B cell (primary cell): ENCODE results near the gene CENPL. TPM values are rescaled to one million over a fixed set of nuclear protein-coding genes. Genes with fewer than 3 reads are reported as not detected.

Experiments
- ATAC-seq: fragments of 200-7000 bp; cut with Tn5 transposase; one replicate; pipeline ENCODE4 v1.10.0; 2021; ENCODE audit warnings: low read depth, mild to moderate bottlenecking, moderate number of reproducible peaks, moderate library complexity
- CTCF ChIA-PET: fragments of 350-600 bp; sonication (Branson Sonifier 250); formaldehyde crosslinking; loops from one replicate; lab custom pipeline; 2021; ENCODE audit warnings: antibody characterized with exemption, inconsistent platforms; lab: Charles Lee
- POLR2A ChIA-PET: fragments of 350-600 bp; sonication (Branson Sonifier 250); formaldehyde crosslinking; loops from one replicate; lab custom pipeline; 2021; ENCODE audit warnings: antibody characterized with exemption; lab: Charles Lee
- DNase-seq: peaks from one replicate; pipeline ENCODE4 v3.0.0; 2013
- H2AFZ ChIP-seq: 2 replicates; pipeline ENCODE4 v1.6.1; 2012; ENCODE audit warnings: mild to moderate bottlenecking, low read depth, low read length; ENCODE audit not compliant: insufficient read depth, poor library complexity, severe bottlenecking
- H3K27ac ChIP-seq, 2 donors: 1 replicate in 1 of 2; 2 replicates in 1 of 2; pipeline ENCODE4 v1.5.1; 2012 to 2013; ENCODE audit warnings: low read length in 2 of 2, mild to moderate bottlenecking in 2 of 2, moderate library complexity in 1 of 2
- H3K27me3 ChIP-seq, 4 experiments: fragments of 200-600 bp in 1 of 4; sonication (generic) in 1 of 4; replicated peaks in 1 of 4; 1 replicate in 2 of 4; 2 replicates in 2 of 4; pipeline versions ENCODE4 v1.6.1 to v1.7.0; 2013 to 2016; ENCODE audit warnings: low read length in 3 of 4, mild to moderate bottlenecking in 2 of 4, mixed read lengths in 1 of 4, moderate library complexity in 1 of 4; ENCODE audit not compliant: insufficient read depth in 4 of 4, control insufficient read depth in 3 of 4; ENCODE audit errors: control extremely low read depth in 1 of 4
- H3K36me3 ChIP-seq, 2 experiments: replicated peaks in 1 of 2; 1 replicate in 1 of 2; 2 replicates in 1 of 2; pipeline versions ENCODE4 v1.6.1 to v1.7.1; 2013; ENCODE audit warnings: low read length in 1 of 2; ENCODE audit not compliant: insufficient read depth in 2 of 2, control insufficient read depth in 1 of 2; ENCODE audit errors: control extremely low read depth in 1 of 2, extremely low read depth in 1 of 2
- H3K4me1 ChIP-seq, 2 donors: fragments of 200-600 bp in 1 of 2; sonication (generic) in 1 of 2; 1 replicate in 1 of 2; 2 replicates in 1 of 2; pipeline versions ENCODE4 v1.5.1 to v1.6.1; 2013 to 2017; ENCODE audit warnings: low read length in 2 of 2; ENCODE audit not compliant: control insufficient read depth in 2 of 2, insufficient read depth in 2 of 2
- H3K4me2 ChIP-seq: replicated peaks from 2 replicates; pipeline ENCODE3; 2012; ENCODE audit warnings: mild to moderate bottlenecking, low read depth, low read length; ENCODE audit not compliant: poor library complexity, severe bottlenecking
- H3K4me3 ChIP-seq, 5 experiments: fragments of 200-600 bp in 1 of 5; sonication (generic) in 1 of 5; 1 replicate in 3 of 5; 2 replicates in 2 of 5; pipeline versions ENCODE4 v1.5.1 to v1.7.0; 2011 to 2016; ENCODE audit warnings: low read length in 4 of 5, mild to moderate bottlenecking in 4 of 5, low read depth in 2 of 5, control low read depth in 1 of 5, moderate library complexity in 1 of 5; ENCODE audit not compliant: insufficient read depth in 1 of 5; ENCODE audit errors: control extremely low read depth in 1 of 5, extremely low read depth in 1 of 5
- H3K79me2 ChIP-seq: fragments of 200-600 bp; sonication (generic); one replicate; pipeline ENCODE4 v1.6.0; 2016; ENCODE audit warnings: low read length; ENCODE audit not compliant: control insufficient read depth, insufficient read depth
- H3K9ac ChIP-seq: fragments of 200-600 bp; sonication (generic); 2 replicates; pipeline ENCODE4 v1.6.1; 2017; ENCODE audit warnings: mild to moderate bottlenecking, low read length, moderate library complexity
- H3K9me3 ChIP-seq, 3 donors: one replicate each; pipeline versions ENCODE4 v1.6.1 to v1.7.1; 2013; ENCODE audit warnings: low read length in 2 of 3; ENCODE audit not compliant: control insufficient read depth in 2 of 3, insufficient read depth in 1 of 3; ENCODE audit errors: control extremely low read depth in 1 of 3
- H4K20me1 ChIP-seq: 2 replicates; pipeline ENCODE4 v1.6.0; 2012; ENCODE audit warnings: mild to moderate bottlenecking, low read length; ENCODE audit not compliant: insufficient read depth, control insufficient read depth, poor library complexity, severe bottlenecking
- H3K27ac Mint-ChIP-seq: one replicate; pipeline ENCODE4 v1.8.0; 2021; ENCODE audit warnings: mixed read lengths
- H3K27me3 Mint-ChIP-seq: one replicate; pipeline ENCODE4 v1.8.0; 2021; ENCODE audit warnings: mixed read lengths
- H3K4me1 Mint-ChIP-seq: one replicate; pipeline ENCODE4 v1.8.0; 2021; ENCODE audit warnings: mixed read lengths
- H3K4me3 Mint-ChIP-seq: one replicate; pipeline ENCODE4 v1.8.0; 2021; ENCODE audit warnings: mixed read lengths
- H3K9me3 Mint-ChIP-seq: one replicate; pipeline ENCODE4 v1.8.0; 2022; ENCODE audit warnings: mixed read lengths; ENCODE audit not compliant: insufficient read depth
- CTCF ChIP-seq: fragments of 200-600 bp; IDR thresholded peaks from one replicate; pipeline ENCODE4 v1.8.0; 2022; ENCODE audit warnings: antibody characterized with exemption, mild to moderate bottlenecking
- EZH2 ChIP-seq: IDR thresholded peaks from 2 replicates; pipeline ENCODE4 v1.6.1; 2012; ENCODE audit warnings: borderline replicate concordance, low read depth, mild to moderate bottlenecking, moderate library complexity, low read length; ENCODE audit not compliant: insufficient read depth, poor library complexity, severe bottlenecking
- WGBS: methylation state at CpG from one replicate; pipeline ENCODE4 v1.1.5; 2013; ENCODE audit warnings: missing lambda C conversion rate; ENCODE audit not compliant: insufficient coverage; 5-methylcytosine and 5-hydroxymethylcytosine counted together
- intact Hi-C: fragments of 100-400 bp; cut with micrococcal nuclease; formaldehyde crosslinking; loops from one replicate; pipeline ENCODE4 v1.10.0; 2022
- polyA plus RNA-seq: library from polyadenylated mRNA; depleted of rRNA; stranded (reverse); fragments of >200 nt; gene quantifications from 2 replicates; pipeline ENCODE4 v1.2.3, GENCODE V29; 2012
- total RNA-seq, 2 donors: library from RNA; stranded (reverse); fragments of 120-200 nt in 1 of 2; gene quantifications; 1 replicate in 1 of 2; 2 replicates in 1 of 2; pipeline versions ENCODE4 v1.2.3 to v1.2.4, GENCODE V29; 2013 to 2022

The CENPL gene
- total and polyA plus RNA-seq, 2 donors (not counting 1 experiment from before 2014, with no cell fraction given) = 3.2 to 9.7 TPM

GRCh38 chr1:173864179-173864867, 39.6 kb upstream of the CENPL start:
- Mint-ChIP-seq H3K4me1 (peaks cover 49% of the 10 kb centered on the region), H3K27me3 (no peaks in the 10 kb centered on the region), H3K27ac (peak overlapping the region; percentile 54), H3K4me3 (peak overlapping the region; percentile 17), H3K9me3 (no peaks in the 10 kb centered on the region)
- H3K4me2 ChIP-seq = no peak overlapping the region
- peaks cover 5 to 46% of the 10 kb centered on the region in 2 experiments for H3K36me3 ChIP-seq
- no peak overlapping the region for H3K4me3 ChIP-seq
- POLR2A ChIA-PET = no interaction called here
- no peak overlapping the region for H3K9ac ChIP-seq
- no peak overlapping the region for H2AFZ ChIP-seq
- ATAC-seq = no peak
- H3K9me3 ChIP-seq = no peaks in the 10 kb centered on the region
- no peak for DNase-seq
- CTCF ChIA-PET = interaction anchor here (1.4 to 1.5 kb wide), 3 partner anchors 41 to 1124 kb away, joined by 4 to 5 read pairs (median 5); no protein-coding TSS in a partner anchor
- TF ChIP-seq CTCF = no peak
- no peak for TF ChIP-seq EZH2
- WGBS = 59% methylated on average over 3 of the region's 5 CpGs
- H3K4me1 ChIP-seq = peaks cover 26 to 38% of the 10 kb centered on the region in 2 donors
- no peaks in the 10 kb centered on the region for H3K27me3 ChIP-seq
- peak overlapping the region in 1 of 2 donors; percentile 27 for H3K27ac ChIP-seq
- peaks cover 13% of the 10 kb centered on the region for H3K79me2 ChIP-seq
- intact Hi-C loops = no loop called here
- no peaks in the 10 kb centered on the region for H4K20me1 ChIP-seq
